GM23338 (cell line): Measurements from ENCODE around the gene BRD7. TPM values are rescaled to one million over a fixed set of nuclear protein-coding genes. Genes with fewer than 3 reads are reported as not detected.

Source experiments
- ATAC-seq: fragments of 200-7000 bp; cut with Tn5 transposase; 3 replicates; pipeline ENCODE4 v1.9.1; 2020
- DNase-seq: peaks from one replicate; pipeline ENCODE4 v3.0.0-alpha.2; 2015; ENCODE audit warnings: low spot score
- H2AFZ ChIP-seq: fragments of 200-600 bp; sonication (generic); 2 replicates; pipeline ENCODE4 v1.8.0; 2016; ENCODE audit warnings: antibody characterized with exemption, mild to moderate bottlenecking, moderate library complexity
- H3F3A ChIP-seq: fragments of 200-600 bp; sonication (generic); replicated peaks from 2 replicates; pipeline ENCODE4 v1.8.0; 2017; ENCODE audit warnings: antibody characterized with exemption, mixed run types, low read depth
- H3K27ac ChIP-seq: fragments of 200-600 bp; sonication (generic); 2 replicates; pipeline ENCODE4 v1.6.1; 2016; ENCODE audit warnings: low read depth
- H3K27me3 ChIP-seq: fragments of 200-600 bp; sonication (generic); 2 replicates; pipeline ENCODE4 v1.8.0; 2016; ENCODE audit warnings: mild to moderate bottlenecking, mixed run types, moderate library complexity; ENCODE audit not compliant: insufficient read depth
- H3K36me3 ChIP-seq: fragments of 200-600 bp; sonication (generic); 2 replicates; pipeline ENCODE4 v1.8.0; 2016; ENCODE audit warnings: mild to moderate bottlenecking; ENCODE audit not compliant: insufficient read depth
- H3K4me1 ChIP-seq: fragments of 200-600 bp; sonication (generic); 2 replicates; pipeline ENCODE4 v1.8.0; 2016; ENCODE audit warnings: mild to moderate bottlenecking, moderate library complexity; ENCODE audit not compliant: insufficient read depth
- H3K4me2 ChIP-seq: fragments of 200-600 bp; sonication (generic); 2 replicates; pipeline ENCODE4 v1.7.1; 2017; ENCODE audit warnings: mixed run types
- H3K4me3 ChIP-seq: fragments of 200-600 bp; sonication (generic); 2 replicates; pipeline ENCODE4 v1.6.1; 2016; ENCODE audit warnings: mixed run types
- H3K79me2 ChIP-seq: fragments of 200-600 bp; sonication (generic); replicated peaks from 2 replicates; pipeline ENCODE4 v1.8.0; 2017; ENCODE audit warnings: mild to moderate bottlenecking; ENCODE audit not compliant: insufficient read depth
- H3K9me2 ChIP-seq: fragments of 200-600 bp; sonication (generic); 2 replicates; pipeline ENCODE4 v1.8.0; 2017; ENCODE audit not compliant: insufficient read depth
- H4K20me1 ChIP-seq: fragments of 200-600 bp; sonication (generic); replicated peaks from 2 replicates; pipeline ENCODE4 v1.8.0; 2017; ENCODE audit warnings: mild to moderate bottlenecking; ENCODE audit not compliant: insufficient read depth
- H3K27ac Mint-ChIP-seq: 2 replicates; pipeline ENCODE4 v1.8.0; 2020; ENCODE audit warnings: inconsistent platforms, mild to moderate bottlenecking, moderate library complexity, mixed read lengths
- H3K27me3 Mint-ChIP-seq: 3 replicates; pipeline ENCODE4 v1.8.0; 2022; ENCODE audit warnings: low read depth, mild to moderate bottlenecking, moderate library complexity, mixed read lengths, inconsistent platforms; ENCODE audit not compliant: insufficient read depth, poor library complexity
- H3K36me3 Mint-ChIP-seq: 3 replicates; pipeline ENCODE4 v1.8.0; 2021; ENCODE audit warnings: low read depth, mild to moderate bottlenecking, inconsistent platforms, moderate library complexity, mixed read lengths
- H3K4me1 Mint-ChIP-seq: 3 replicates; pipeline ENCODE4 v1.8.0; 2020; ENCODE audit warnings: mild to moderate bottlenecking, inconsistent platforms, mixed read lengths
- H3K4me3 Mint-ChIP-seq: 3 replicates; pipeline ENCODE4 v1.8.0; 2021; ENCODE audit warnings: moderate library complexity, mild to moderate bottlenecking, inconsistent platforms, mixed read lengths
- H3K9me3 Mint-ChIP-seq: 3 replicates; pipeline ENCODE4 v1.8.0; 2020; ENCODE audit warnings: moderate library complexity, mild to moderate bottlenecking, inconsistent platforms, mixed read lengths
- EZH2phosphoT487 ChIP-seq: fragments of 200-600 bp; sonication (generic); IDR thresholded peaks from one replicate; pipeline ENCODE4 v1.8.1; 2018; ENCODE audit warnings: antibody characterized with exemption; ENCODE audit not compliant: unreplicated experiment
- POLR2AphosphoS5 ChIP-seq: IDR thresholded peaks from 2 replicates; pipeline ENCODE4 v1.6.1; 2016; ENCODE audit warnings: antibody characterized with exemption, low read depth
- STAT1 ChIP-seq: IDR thresholded peaks from one replicate; pipeline ENCODE4 v1.6.1; 2016; ENCODE audit warnings: antibody characterized with exemption; ENCODE audit not compliant: unreplicated experiment
- ZNF114 ChIP-seq: fragments of 250-450 bp; sonication (Bioruptor Pico); IDR thresholded peaks from 2 replicates; pipeline ENCODE4 v1.5.0; 2020; ENCODE audit warnings: mild to moderate bottlenecking, moderate library complexity
- polyA plus RNA-seq: library from polyadenylated mRNA; unstranded; fragments of >200 nt; fragmentation: Nextera tagmentation; extraction: Ambion mirVana; gene quantifications from 2 replicates; pipeline ENCODE4 v1.2.1, GENCODE V29; 2016
- total RNA-seq: library from RNA; depleted of rRNA; stranded (reverse); fragments of >200 nt; shearing (Covaris generic); gene quantifications from 2 replicates; pipeline ENCODE4 v1.2.3, GENCODE V29; 2014
- TF ChIP-seq, protein P1 (sequence below): IDR thresholded peaks from one replicate; pipeline ENCODE4 v1.6.1; 2018; ENCODE audit warnings: antibody characterized with exemption; ENCODE audit not compliant: unreplicated experiment
- TF ChIP-seq, protein P2 (sequence below), 2 experiments: fragments of 200-600 bp in 1 of 2; sonication (generic) in 1 of 2; conservative IDR thresholded peaks; 2 replicates each; pipeline versions ENCODE4 v1.5.1 to v1.6.1; 2016 to 2017; ENCODE audit warnings: antibody characterized with exemption in 2 of 2, low read depth in 2 of 2, mild to moderate bottlenecking in 2 of 2, moderate library complexity in 1 of 2
- TF ChIP-seq, protein P3 (sequence below): IDR thresholded peaks from 2 replicates; pipeline ENCODE4 v1.6.1; 2016; ENCODE audit warnings: antibody characterized with exemption

Gene BRD7
- total and polyA plus RNA-seq, 2 experiments from 2014 or later, result 93.0 to 149 TPM

DNA sequence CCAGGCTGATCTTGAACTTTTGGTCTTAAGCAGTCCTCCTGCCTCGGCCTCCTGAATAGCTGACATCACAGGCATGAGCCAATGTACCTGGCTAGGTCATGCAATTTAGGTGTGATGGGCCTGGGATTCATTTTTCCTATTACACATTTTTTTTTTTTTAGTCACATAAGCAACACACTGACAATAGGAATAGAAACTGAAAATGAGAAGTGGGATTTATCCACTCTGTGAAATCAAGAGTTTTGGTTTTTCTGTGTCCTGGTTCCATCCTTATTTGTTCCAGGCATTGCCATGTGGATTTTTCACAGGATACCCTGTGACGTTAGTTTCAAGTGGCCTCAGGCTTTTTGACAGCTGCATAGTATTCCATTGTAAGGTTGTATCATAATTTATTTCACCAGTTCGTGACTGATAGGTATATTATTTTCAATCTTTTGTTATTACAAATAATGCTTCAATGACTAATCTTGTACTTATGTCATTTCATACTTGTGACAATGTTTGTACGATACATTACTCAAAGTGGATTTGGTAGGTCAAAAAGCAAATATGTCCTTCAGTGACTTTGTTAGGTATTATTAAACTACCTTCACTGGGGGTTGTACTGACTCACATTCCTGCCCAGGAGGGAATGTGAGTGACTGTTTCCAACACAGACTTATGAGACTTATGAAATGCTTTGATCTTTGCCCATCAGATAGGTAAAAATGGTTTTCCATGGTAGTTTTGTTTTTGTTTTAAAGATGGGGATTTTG, 91.8 kb downstream of the BRD7 start:
- Histone ChIP-seq H3K36me3 (no peaks in the 10 kb centered on the region), H3K9me2 (no peaks in the 10 kb centered on the region), H3K4me1 (peaks cover 11% of the 10 kb centered on the region), H4K20me1 (no peaks in the 10 kb centered on the region; the same call in 1 of the 2 replicates), H3K27me3 (no peaks in the 10 kb centered on the region), H2AFZ (no peak overlapping the region), H3F3A (no peaks in the 10 kb centered on the region), H3K79me2 (no peaks in the 10 kb centered on the region), H3K27ac (no peak overlapping the region), H3K4me3 (no peak overlapping the region), H3K4me2 (no peak overlapping the region)
- TF ChIP-seq STAT1, result no peak
- no peak for TF ChIP-seq POLR2AphosphoS5
- TF ChIP-seq, protein P1, sequence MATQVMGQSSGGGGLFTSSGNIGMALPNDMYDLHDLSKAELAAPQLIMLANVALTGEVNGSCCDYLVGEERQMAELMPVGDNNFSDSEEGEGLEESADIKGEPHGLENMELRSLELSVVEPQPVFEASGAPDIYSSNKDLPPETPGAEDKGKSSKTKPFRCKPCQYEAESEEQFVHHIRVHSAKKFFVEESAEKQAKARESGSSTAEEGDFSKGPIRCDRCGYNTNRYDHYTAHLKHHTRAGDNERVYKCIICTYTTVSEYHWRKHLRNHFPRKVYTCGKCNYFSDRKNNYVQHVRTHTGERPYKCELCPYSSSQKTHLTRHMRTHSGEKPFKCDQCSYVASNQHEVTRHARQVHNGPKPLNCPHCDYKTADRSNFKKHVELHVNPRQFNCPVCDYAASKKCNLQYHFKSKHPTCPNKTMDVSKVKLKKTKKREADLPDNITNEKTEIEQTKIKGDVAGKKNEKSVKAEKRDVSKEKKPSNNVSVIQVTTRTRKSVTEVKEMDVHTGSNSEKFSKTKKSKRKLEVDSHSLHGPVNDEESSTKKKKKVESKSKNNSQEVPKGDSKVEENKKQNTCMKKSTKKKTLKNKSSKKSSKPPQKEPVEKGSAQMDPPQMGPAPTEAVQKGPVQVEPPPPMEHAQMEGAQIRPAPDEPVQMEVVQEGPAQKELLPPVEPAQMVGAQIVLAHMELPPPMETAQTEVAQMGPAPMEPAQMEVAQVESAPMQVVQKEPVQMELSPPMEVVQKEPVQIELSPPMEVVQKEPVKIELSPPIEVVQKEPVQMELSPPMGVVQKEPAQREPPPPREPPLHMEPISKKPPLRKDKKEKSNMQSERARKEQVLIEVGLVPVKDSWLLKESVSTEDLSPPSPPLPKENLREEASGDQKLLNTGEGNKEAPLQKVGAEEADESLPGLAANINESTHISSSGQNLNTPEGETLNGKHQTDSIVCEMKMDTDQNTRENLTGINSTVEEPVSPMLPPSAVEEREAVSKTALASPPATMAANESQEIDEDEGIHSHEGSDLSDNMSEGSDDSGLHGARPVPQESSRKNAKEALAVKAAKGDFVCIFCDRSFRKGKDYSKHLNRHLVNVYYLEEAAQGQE, result no peak
- Mint-ChIP-seq H3K4me1 (peaks cover 14% of the 10 kb centered on the region), H3K27ac (no peak overlapping the region), H3K27me3 (peaks cover 2% of the 10 kb centered on the region), H3K4me3 (no peak overlapping the region), H3K9me3 (no peaks in the 10 kb centered on the region), H3K36me3 (no peaks in the 10 kb centered on the region)
- ATAC-seq (no peak), DNase-seq (no peak)

DNA sequence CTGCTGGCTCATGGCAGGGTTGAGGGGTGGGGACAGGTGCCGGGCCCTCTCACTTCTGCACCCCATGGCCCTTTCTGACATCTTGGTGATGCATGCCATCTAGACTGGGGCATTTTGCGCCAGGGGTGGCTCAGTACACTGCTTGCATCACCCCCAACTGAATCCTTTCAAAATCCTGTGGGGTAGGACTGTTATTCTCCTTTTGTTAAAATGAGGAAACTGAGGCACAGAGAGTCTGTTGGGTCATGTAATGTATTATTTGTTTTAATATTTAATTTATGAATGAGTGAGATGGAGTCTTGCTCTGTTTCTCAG, 92.5 kb downstream of the BRD7 start:
- no peak overlapping the region for H2AFZ ChIP-seq
- no peaks in the 10 kb centered on the region for H3K27me3 ChIP-seq
- Mint-ChIP-seq H3K4me1 (peaks cover 14% of the 10 kb centered on the region), H3K9me3 (no peaks in the 10 kb centered on the region), H3K27ac (no peak overlapping the region), H3K4me3 (no peak overlapping the region), H3K36me3 (no peaks in the 10 kb centered on the region), H3K27me3 (peaks cover 2% of the 10 kb centered on the region)
- no peaks in the 10 kb centered on the region for H3F3A ChIP-seq
- no peaks in the 10 kb centered on the region for H3K79me2 ChIP-seq
- no peak overlapping the region for H3K4me3 ChIP-seq
- ATAC-seq, result no peak
- H4K20me1 ChIP-seq, result no peaks in the 10 kb centered on the region; the same call in 1 of the 2 replicates
- H3K4me2 ChIP-seq, result no peak overlapping the region
- no peak for DNase-seq
- peaks cover 11% of the 10 kb centered on the region for H3K4me1 ChIP-seq
- H3K9me2 ChIP-seq, result no peaks in the 10 kb centered on the region
- no peak overlapping the region for H3K27ac ChIP-seq
- TF ChIP-seq, protein P2, sequence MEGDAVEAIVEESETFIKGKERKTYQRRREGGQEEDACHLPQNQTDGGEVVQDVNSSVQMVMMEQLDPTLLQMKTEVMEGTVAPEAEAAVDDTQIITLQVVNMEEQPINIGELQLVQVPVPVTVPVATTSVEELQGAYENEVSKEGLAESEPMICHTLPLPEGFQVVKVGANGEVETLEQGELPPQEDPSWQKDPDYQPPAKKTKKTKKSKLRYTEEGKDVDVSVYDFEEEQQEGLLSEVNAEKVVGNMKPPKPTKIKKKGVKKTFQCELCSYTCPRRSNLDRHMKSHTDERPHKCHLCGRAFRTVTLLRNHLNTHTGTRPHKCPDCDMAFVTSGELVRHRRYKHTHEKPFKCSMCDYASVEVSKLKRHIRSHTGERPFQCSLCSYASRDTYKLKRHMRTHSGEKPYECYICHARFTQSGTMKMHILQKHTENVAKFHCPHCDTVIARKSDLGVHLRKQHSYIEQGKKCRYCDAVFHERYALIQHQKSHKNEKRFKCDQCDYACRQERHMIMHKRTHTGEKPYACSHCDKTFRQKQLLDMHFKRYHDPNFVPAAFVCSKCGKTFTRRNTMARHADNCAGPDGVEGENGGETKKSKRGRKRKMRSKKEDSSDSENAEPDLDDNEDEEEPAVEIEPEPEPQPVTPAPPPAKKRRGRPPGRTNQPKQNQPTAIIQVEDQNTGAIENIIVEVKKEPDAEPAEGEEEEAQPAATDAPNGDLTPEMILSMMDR (conservative IDR thresholded peaks at IDR 0.05; ENCODE audit: low read depth in 2 of 2), result no peak
- TF ChIP-seq EZH2phosphoT487, result no peak
- TF ChIP-seq, protein P3, sequence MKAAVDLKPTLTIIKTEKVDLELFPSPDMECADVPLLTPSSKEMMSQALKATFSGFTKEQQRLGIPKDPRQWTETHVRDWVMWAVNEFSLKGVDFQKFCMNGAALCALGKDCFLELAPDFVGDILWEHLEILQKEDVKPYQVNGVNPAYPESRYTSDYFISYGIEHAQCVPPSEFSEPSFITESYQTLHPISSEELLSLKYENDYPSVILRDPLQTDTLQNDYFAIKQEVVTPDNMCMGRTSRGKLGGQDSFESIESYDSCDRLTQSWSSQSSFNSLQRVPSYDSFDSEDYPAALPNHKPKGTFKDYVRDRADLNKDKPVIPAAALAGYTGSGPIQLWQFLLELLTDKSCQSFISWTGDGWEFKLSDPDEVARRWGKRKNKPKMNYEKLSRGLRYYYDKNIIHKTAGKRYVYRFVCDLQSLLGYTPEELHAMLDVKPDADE, result no peak
- no peak for TF ChIP-seq ZNF114 (CRISPR knock-in tag)
- H3K36me3 ChIP-seq, result no peaks in the 10 kb centered on the region
